ENCODE results near the gene ERG28.
"Not testable (repeated sequence)": the region's sequence is repeated elsewhere in the genome, so short reads cannot be mapped to it uniquely, and the experiment has no call there.

Gene ERG28, protein sequence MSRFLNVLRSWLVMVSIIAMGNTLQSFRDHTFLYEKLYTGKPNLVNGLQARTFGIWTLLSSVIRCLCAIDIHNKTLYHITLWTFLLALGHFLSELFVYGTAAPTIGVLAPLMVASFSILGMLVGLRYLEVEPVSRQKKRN

DNA sequence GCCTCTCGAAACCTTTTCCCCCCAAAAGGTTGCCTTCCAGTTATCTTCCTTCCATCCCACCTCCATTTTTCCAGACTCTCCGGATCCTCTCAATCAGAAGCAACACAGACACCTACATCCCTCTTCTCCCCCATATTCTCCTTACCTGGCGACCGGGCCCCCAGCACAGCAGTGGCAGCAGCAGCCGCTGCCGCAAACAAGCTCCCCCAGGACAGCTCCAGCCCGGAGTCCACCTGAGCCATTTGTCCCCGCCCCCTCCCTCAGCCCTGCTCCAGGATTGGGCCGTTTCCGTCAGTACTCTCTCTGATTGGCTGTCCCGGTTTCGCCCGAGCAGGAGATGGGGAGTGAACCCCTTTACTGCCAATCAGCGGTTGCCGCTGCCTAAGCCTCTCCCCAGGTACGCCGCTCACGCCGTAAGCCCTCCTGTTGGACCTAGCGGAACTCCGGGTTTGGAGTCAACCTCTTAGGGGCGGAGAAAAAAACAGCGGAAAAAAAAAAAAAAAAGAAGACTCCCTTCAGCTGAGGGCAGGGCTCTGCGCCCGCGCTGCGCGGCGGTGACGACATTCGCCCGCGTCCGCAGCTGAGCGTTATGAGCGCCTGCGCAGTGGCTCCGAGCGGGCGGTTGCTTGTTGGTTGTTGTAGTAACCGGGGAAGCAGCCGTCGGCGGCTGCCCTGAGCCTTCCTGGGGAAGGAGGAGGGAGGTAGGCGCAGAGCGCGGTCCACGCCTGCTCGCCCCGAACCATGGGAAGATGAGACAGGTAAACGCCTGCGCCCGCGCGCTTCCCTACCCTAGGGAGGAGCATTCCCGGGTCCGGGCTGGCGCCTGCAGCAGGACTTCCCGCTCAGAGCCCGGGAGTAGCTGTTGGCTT lies at the start of gene ERG28, which contains the start of gene TTLL5:
Gene ERG28, minus strand, starts transcription at position 247 of the 869 bp plus-strand sequence. CDS start 3,374 bp downstream, outside the sequence.
Gene TTLL5, plus strand, starts transcription at position 617 of the 869 bp plus-strand sequence. CDS start 1,904 bp downstream, outside the sequence.
- H3K9ac ChIP-seq (ENCODE audit: low read depth, low read length) = peak within 1 kb of the TSS; percentile 96
- H3K4me1 ChIP-seq (ENCODE audit: insufficient read depth, low read length) = 0 out of 2 replicates have a peak, but pooled peaks cover 4% of the 10 kb centered on the region
- H3K36me3 ChIP-seq (ENCODE audit: insufficient read depth, low read length) = no peaks in the 10 kb centered on the region
- H3K9me3 ChIP-seq (ENCODE audit: control insufficient read depth, insufficient read depth, low read length) = no peaks in the 10 kb centered on the region

DNA sequence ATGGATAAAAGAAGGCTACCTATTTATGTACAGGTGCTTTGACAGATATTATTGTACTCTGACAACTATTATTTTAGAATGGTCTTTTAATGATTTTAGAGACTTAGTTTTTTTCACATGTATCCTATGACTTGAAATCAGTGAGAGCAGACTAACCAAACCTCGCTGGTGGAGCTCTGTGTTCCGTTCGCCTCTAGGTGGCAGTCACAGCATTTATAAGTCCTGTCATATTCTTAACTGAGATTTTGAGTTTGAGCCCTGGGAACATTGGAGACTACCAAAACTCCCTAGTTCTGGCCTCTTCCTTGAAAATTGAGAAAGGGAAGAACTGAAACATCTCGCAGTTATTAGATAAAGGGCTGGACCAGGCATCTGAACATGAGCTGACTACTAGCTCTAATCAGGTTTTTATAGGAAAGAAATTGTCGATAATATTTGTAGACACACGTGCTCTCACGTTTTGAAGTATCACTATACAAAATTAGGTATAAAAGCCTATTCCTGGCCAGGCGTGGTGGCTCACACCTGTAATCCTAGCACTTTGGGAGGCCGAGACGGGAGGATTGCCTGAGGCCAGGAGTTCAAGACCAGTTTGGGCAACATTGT lies 48.6 kb upstream of the ERG28 start:
- Histone ChIP-seq H3K4me1 (ENCODE audit: insufficient read depth, low read length) (peaks cover 20% of the 10 kb centered on the region), H3K36me3 (ENCODE audit: insufficient read depth, low read length) (no peaks in the 10 kb centered on the region; the same call in 1 of the 2 replicates), H3K9ac (ENCODE audit: low read depth, low read length) (no peak overlapping the region), H3K9me3 (ENCODE audit: control insufficient read depth, insufficient read depth, low read length) (no peaks in the 10 kb centered on the region)

DNA sequence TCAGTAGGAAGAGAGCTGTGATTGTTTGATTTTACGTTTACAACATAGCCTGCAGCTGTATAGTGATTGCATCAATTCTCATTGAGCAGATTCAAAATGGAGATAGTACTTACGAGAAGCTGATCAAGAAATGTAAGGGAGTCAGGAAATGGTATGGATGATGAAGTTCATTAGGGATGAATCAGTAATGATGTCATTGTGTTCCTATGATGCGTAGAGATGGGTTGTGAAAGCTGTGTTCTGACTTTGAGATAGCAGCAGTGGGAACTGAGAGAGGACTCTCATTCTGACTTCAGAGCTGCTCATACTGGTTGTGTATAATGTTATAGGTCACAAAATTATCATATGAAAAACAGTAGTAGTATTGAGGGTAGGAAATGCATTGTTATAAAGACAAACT lies 44.3 kb upstream of the ERG28 start:
- H3K9me3 ChIP-seq (ENCODE audit: control insufficient read depth, insufficient read depth, low read length) = no peaks in the 10 kb centered on the region
- H3K9ac ChIP-seq (ENCODE audit: low read depth, low read length) = no peak overlapping the region
- peaks cover 4% of the 10 kb centered on the region; the same call in 1 of the 2 replicates for H3K36me3 ChIP-seq (ENCODE audit: insufficient read depth, low read length)
- no peaks in the 10 kb centered on the region for H3K4me1 ChIP-seq (ENCODE audit: insufficient read depth, low read length)

DNA sequence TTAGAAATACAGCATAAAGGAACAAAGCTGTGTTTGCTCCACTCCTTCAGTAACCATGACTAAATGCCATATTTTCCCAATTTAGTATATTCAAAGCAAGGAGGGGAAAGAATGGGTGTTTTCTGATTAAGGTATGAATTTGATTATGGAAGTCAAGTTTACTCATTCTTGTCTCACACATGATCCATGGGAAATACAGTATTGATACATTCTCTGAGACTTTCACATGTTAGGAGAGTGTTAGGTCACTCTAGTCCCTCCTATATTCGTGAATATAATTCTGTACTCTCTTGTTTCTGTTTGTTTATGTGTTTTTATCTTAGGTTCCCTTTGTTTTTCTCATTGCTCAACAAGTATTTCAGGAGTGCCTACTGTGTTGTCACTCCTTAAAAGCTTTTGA lies 42.8 kb upstream of the ERG28 start:
- Histone ChIP-seq H3K9ac (ENCODE audit: low read depth, low read length) (no peak overlapping the region), H3K4me1 (ENCODE audit: insufficient read depth, low read length) (no peaks in the 10 kb centered on the region), H3K9me3 (ENCODE audit: control insufficient read depth, insufficient read depth, low read length) (no peaks in the 10 kb centered on the region), H3K36me3 (ENCODE audit: insufficient read depth, low read length) (peaks cover 4% of the 10 kb centered on the region; the same call in 1 of the 2 replicates)

DNA sequence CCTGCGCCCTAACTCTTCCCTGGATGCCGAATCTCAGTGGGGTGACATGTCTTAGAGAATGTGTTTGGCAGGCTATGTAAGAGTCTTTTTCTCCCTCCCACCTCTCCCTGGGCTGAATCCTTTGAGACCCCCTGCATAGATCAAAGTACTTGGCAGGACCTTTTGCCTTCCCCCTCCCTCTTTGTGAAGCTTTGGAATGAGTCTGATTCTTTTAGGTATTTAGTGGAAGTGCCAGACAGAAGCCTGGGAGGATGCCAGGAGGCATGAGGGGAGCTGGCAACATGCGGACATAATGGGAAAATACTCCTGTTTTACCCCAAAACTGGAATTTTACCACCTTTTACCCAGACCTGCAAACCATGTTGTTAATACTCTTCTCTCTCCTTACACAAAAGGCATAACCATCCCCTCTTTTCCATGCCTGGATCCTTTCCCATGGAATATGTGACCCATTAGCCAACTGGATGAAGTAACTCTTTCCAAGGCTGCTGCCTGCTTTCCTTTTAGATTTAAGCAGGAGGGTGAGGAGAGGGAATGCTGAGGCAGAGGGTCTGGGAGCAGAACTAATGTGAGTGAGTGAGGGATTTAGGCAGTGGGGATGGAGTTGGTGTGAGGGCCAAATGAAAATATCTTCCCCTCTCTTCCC lies 42.1 kb upstream of the ERG28 start:
- Histone ChIP-seq H3K9ac (ENCODE audit: low read depth, low read length) (no peak overlapping the region), H3K4me1 (ENCODE audit: insufficient read depth, low read length) (no peaks in the 10 kb centered on the region), H3K36me3 (ENCODE audit: insufficient read depth, low read length) (peaks cover 4% of the 10 kb centered on the region; the same call in 1 of the 2 replicates), H3K9me3 (ENCODE audit: control insufficient read depth, insufficient read depth, low read length) (no peaks in the 10 kb centered on the region)

DNA sequence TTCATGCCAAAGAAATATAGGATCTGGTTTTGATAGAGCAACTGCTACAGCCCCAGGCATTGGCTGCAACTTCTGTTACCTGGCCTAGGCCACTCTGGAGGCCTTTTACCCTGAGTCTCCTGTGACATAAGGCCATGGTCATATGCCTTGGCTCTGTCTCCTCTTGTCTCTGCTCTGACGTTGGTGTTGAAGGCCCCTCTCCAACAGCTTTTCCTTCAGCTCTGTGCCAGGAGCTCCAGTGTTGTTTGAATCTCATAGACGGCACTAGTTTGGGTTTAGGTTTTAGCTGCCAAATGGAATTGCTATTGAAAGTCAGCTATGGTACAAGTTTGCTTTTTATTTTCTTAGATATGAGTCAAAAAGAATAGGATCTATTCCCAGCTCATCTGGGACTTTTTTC lies 41.4 kb upstream of the ERG28 start:
- H3K9me3 ChIP-seq (ENCODE audit: control insufficient read depth, insufficient read depth, low read length) = no peaks in the 10 kb centered on the region
- H3K36me3 ChIP-seq (ENCODE audit: insufficient read depth, low read length) = peaks cover 4% of the 10 kb centered on the region; the same call in 1 of the 2 replicates
- no peaks in the 10 kb centered on the region for H3K4me1 ChIP-seq (ENCODE audit: insufficient read depth, low read length)
- no peak overlapping the region for H3K9ac ChIP-seq (ENCODE audit: low read depth, low read length)

DNA sequence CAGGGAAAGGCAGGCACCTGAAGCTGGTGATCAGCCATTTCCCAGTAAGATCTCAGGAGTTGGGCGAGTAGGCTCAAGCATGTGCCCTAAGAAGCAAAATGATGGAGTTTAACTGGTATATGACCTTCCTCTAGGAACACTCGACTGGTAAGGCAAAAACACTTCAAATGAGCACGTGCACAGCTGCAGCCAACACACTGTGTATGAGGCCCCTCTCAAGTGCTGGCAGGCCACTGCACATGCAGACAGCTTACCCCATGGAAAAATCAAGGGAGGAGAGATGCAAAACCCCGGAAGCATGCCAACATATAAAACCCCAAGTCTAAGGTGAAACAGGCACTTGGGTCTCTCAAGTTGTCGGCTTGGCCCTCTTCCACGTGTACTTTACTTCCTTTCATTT lies 39.6 kb upstream of the ERG28 start:
- no peaks in the 10 kb centered on the region for H3K9me3 ChIP-seq (ENCODE audit: control insufficient read depth, insufficient read depth, low read length)
- H3K9ac ChIP-seq (ENCODE audit: low read depth, low read length) = no peak overlapping the region
- H3K36me3 ChIP-seq (ENCODE audit: insufficient read depth, low read length) = peaks cover 4% of the 10 kb centered on the region; the same call in 1 of the 2 replicates
- H3K4me1 ChIP-seq (ENCODE audit: insufficient read depth, low read length) = no peaks in the 10 kb centered on the region

DNA sequence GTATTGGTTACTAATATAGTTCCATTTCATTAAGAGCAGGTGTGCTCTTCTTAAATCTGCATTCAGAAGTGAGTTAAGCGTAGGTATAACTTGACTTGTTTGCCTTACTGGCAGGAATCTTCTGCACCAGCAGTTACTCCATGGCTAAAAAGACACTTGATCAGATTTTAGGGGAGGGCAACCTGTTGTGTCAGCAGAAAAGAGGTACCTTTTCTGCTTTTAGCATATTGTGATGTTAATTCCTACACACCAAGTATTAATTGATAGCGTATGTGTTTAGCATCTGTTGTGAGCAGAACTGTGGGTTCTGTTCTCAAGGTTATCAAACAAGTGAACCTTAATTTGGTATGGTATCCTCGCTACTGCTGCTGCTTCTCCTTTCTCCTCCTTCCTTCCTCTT lies 38.7 kb upstream of the ERG28 start:
- peaks cover 4% of the 10 kb centered on the region; the same call in 1 of the 2 replicates for H3K36me3 ChIP-seq (ENCODE audit: insufficient read depth, low read length)

DNA sequence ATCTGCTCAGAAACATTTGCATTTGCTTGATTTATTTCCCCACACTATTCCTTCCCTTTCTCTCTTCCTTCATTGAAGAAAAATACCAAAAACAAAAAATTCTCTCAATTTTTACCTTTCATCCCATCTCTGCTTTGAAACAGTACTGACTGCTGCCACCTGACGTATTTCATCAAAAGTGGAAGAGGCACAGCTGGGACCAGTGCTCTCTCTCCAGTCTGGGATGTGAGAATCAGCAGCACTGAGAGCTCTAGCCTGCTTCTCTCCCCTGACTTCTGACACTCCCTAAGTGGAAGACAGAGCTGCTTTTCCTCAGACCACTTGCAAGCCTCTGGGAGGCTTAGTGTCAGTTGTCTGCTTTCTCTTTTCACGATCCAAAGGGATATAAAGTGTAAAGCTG lies 37.2 kb upstream of the ERG28 start:
- H3K36me3 ChIP-seq (ENCODE audit: insufficient read depth, low read length) = peaks cover 13% of the 10 kb centered on the region; the same call in 1 of the 2 replicates
- no peak overlapping the region for H3K9ac ChIP-seq (ENCODE audit: low read depth, low read length)
- no peaks in the 10 kb centered on the region for H3K4me1 ChIP-seq (ENCODE audit: insufficient read depth, low read length)

More for the DNA sequence above, 38.7 kb upstream of the ERG28 start:
- Histone ChIP-seq H3K9ac (ENCODE audit: low read depth, low read length) (no peak overlapping the region), H3K9me3 (ENCODE audit: control insufficient read depth, insufficient read depth, low read length) (no peaks in the 10 kb centered on the region), H3K4me1 (ENCODE audit: insufficient read depth, low read length) (no peaks in the 10 kb centered on the region)

DNA sequence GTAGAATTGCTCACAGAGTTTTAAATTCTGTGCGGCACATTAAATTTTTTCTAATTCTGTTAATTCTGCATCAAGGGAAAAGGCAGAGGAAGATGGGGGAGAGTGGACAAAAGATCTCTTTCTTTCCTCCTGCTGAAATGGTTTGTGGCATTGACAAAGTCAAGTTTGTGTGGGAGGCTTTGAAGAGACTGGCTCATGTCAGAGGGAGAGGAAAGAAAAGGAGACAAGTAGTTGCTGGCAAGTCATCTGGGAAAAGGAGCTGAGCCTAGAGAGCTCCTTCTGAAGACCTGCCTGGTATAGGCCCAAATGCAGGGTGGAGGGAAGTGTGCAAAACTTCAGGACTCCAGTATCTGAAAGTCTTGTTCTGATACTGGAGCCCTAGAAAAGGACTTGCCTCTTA lies 36.7 kb upstream of the ERG28 start:
- Histone ChIP-seq H3K4me1 (ENCODE audit: insufficient read depth, low read length) (no peaks in the 10 kb centered on the region), H3K9ac (ENCODE audit: low read depth, low read length) (no peak overlapping the region), H3K9me3 (ENCODE audit: control insufficient read depth, insufficient read depth, low read length) (0 out of 2 replicates have a peak, but pooled peaks cover 2% of the 10 kb centered on the region), H3K36me3 (ENCODE audit: insufficient read depth, low read length) (peaks cover 13% of the 10 kb centered on the region; the same call in 1 of the 2 replicates)

More for the DNA sequence above, 37.2 kb upstream of the ERG28 start:
- H3K9me3 ChIP-seq (ENCODE audit: control insufficient read depth, insufficient read depth, low read length) = 0 out of 2 replicates have a peak, but pooled peaks cover 2% of the 10 kb centered on the region

DNA sequence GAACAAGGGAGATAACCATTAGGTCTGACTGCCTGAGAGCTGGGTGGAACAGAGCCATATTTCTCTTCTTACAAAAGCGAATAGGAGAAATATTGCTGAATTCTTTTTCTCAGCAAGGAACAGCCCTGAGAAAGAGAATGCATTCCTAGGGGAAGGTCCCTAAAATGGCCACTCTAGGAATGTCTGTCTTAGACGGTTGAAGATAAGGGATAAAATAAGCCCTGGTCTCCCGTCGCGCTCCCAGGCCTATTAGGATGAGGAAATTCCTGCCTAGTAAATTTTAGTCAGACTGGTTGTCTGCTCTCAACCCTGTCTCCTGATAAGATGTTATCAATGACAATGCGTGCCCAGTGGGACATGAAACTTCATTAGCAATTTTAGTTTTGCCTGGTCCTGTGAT lies 34.3 kb upstream of the ERG28 start:
- peaks cover 11% of the 10 kb centered on the region; the same call in 1 of the 2 replicates for H3K36me3 ChIP-seq (ENCODE audit: insufficient read depth, low read length)
- H3K9ac ChIP-seq (ENCODE audit: low read depth, low read length); H3K9me3 ChIP-seq (ENCODE audit: control insufficient read depth, insufficient read depth, low read length): not testable (repeated sequence)

DNA sequence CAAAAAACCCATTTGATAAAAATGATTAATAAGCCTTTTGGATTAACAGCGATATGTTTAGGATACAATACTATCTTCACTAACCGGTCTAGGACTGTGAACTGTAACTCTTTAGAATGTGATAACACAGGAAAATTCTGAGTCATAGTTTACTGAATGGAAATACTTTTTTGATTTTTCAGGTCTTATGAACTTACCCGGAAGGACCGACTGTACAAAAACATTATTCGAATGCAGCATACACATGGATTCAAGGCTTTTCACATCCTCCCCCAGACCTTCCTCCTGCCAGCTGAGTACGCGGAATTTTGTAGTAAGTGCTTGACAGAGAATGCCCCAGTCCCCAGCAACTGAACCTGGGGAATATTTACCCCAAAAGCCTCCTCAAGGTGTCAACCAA lies 29.3 kb upstream of the ERG28 start:
- Histone ChIP-seq H3K4me1 (ENCODE audit: insufficient read depth, low read length) (no peaks in the 10 kb centered on the region), H3K9ac (ENCODE audit: low read depth, low read length) (no peak overlapping the region), H3K36me3 (ENCODE audit: insufficient read depth, low read length) (peaks cover 11% of the 10 kb centered on the region; the same call in 1 of the 2 replicates), H3K9me3 (ENCODE audit: control insufficient read depth, insufficient read depth, low read length) (0 out of 2 replicates have a peak, but pooled peaks cover 2% of the 10 kb centered on the region)

More for the DNA sequence above, 34.3 kb upstream of the ERG28 start:
- H3K4me1 ChIP-seq (ENCODE audit: insufficient read depth, low read length) = not testable (repeated sequence)

DNA sequence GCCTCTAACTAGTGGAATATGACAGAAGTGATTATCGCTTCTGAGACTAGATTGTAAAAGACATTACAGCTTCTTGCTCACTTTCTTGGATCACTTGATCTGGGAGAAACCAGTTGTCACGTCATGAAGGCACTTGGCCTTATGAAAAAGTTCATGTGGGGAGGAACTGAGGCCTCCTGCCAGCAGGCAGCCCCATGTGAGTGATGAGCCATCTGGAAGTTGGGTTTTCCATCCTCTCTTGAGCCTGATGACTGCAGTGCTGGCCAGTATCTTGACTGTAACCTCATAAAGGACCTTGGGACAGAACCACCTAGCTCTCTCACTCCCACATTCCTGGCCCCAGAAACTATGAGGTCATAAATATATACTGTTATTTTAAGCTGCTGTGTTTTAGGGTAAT lies 28.3 kb upstream of the ERG28 start:
- peaks cover 8% of the 10 kb centered on the region; the same call in 1 of the 2 replicates for H3K36me3 ChIP-seq (ENCODE audit: insufficient read depth, low read length)
- H3K9me3 ChIP-seq (ENCODE audit: control insufficient read depth, insufficient read depth, low read length) = 0 out of 2 replicates have a peak, but pooled peaks cover 2% of the 10 kb centered on the region
- H3K9ac ChIP-seq (ENCODE audit: low read depth, low read length) = no peak overlapping the region
- H3K4me1 ChIP-seq (ENCODE audit: insufficient read depth, low read length) = no peaks in the 10 kb centered on the region

DNA sequence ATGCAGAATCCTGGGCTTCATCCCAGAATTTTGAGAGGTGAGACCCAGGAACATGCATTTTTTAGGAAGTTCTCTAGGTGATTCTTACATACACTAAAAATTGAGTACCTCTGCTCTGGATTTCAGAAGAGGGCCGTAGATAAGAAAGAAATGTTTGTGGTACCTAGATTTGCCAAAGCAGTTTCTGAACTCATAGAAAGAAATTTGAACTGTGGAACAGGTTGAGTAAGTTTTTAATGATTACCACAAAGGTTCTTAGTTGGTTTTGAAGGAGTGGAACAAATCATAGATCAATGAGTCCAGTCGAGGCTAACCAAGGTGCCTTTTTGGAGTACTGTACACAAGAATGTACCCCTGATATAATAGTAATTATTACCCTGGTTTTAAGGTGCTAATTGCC lies 25.2 kb upstream of the ERG28 start:
- Histone ChIP-seq H3K9me3 (ENCODE audit: control insufficient read depth, insufficient read depth, low read length) (no peaks in the 10 kb centered on the region), H3K9ac (ENCODE audit: low read depth, low read length) (no peak overlapping the region), H3K4me1 (ENCODE audit: insufficient read depth, low read length) (no peaks in the 10 kb centered on the region), H3K36me3 (ENCODE audit: insufficient read depth, low read length) (peaks cover 19% of the 10 kb centered on the region)

Measured in ES-I3 (cell line).